Retinal pigment epithelial cell (primary cell): ENCODE results near the gene HOXD11.
A peak's percentile ranks its signal among the peaks of the same experiment; 100 is the strongest.

Source experiments
- DNase-seq: peaks from one replicate; pipeline ENCODE4 v3.0.0-alpha.2; 2010; ENCODE audit warnings: low read depth
- H3K4me3 ChIP-seq: 2 replicates; pipeline ENCODE4 v1.5.1; 2011; ENCODE audit warnings: mild to moderate bottlenecking, low read length, control low read depth, moderate library complexity
- CTCF ChIP-seq: conservative IDR thresholded peaks from 2 replicates; pipeline ENCODE4 v1.5.1; 2011; ENCODE audit warnings: low read depth, low read length, control low read depth, inconsistent platforms

Gene HOXD11

GRCh38 chr2:176085861-176086771, 21.0 kb upstream of the HOXD11 start:
- no peak for DNase-seq
- peak; percentile 69 for TF ChIP-seq CTCF
- no peak overlapping the region for H3K4me3 ChIP-seq

DNA sequence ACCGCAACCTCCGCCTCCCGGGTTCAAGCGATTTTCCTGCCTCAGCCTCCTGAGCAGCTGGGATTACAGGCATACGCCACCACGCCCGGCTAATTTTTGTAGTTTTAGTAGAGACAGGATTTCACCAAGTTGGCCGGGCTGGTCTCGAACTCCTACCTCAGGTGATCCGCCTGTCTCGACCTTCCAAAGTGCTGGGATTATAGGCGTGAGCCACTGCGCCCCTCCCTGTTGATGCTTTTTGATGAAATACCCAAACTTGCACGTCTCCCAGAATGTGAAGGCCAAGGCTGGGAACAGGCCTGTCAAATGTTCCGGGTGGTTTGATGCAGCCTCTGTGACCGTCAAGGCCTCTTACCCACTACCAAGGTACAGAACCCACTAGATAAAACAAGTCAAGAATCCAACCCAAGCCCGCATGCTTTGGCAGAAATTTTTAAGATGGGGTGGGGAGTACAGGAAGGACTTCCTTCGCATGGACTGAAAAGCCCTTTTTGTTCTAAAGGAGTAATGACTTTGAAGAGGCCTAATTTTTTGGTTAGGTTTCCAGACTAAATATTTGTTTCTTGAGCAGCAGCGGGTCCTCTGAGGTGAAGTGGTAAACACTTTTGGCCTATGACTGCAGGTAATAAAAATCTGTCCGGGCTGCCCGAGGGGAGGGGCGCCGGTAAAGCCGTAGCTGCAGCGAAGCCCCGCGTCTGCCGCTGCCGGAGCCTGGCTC, 19.6 kb upstream of the HOXD11 start:
- no peak for DNase-seq
- no peak overlapping the region for H3K4me3 ChIP-seq
- TF ChIP-seq CTCF, result no peak

DNA sequence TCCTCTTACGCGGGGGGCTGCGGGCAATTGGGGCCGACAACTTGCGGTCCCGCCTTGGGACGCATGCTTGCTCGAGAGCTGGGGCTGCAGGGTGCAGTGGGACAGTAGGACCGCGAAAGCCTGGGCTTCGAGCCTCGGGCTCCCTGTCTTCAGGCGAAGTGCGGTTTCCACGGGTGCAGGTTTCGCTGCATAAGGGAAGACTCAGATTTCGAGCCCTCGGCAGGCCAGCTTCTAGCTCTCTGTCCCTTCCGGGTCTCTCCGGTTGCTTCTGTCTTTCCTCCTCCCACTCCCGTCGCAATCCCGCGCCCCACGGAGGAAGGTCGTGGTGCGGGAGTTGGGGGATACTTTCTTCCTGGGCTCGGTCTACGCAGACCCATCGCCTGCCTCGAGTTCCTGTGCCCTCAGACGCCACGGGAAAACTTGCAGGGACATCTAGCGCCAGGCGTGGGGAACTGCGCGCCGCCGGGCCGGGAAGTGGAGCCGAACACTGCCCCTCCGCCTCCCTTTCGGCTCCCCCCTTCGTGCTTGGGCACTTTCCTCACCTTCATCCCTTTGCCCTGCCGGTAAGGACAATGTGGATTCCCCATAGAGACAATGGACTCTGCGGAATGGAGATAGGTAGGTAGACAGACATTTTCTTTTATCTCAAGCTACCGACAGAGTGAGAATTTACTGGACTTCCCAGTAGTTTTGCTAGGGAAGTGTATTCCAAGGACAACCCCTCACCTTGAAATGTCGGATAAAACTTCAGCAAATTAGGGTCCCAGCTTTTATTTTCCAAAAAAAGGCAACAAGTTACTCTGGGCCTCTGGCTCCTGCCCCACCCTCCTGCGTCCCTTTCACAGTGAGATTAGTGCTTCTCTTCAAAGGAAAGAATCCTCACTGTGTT, 18.8 kb upstream of the HOXD11 start:
- no peak for DNase-seq
- H3K4me3 ChIP-seq, result peak overlapping the region; percentile 16
- TF ChIP-seq CTCF, result peak; percentile 78

- no peak for DNase-seq
- H3K4me3 ChIP-seq, result no peak overlapping the region
- TF ChIP-seq CTCF, result no peak
Measured at GRCh38 chr2:176088937-176089842, 17.9 kb upstream of the HOXD11 start.

- TF ChIP-seq CTCF, result no peak
- no peak overlapping the region for H3K4me3 ChIP-seq
- no peak for DNase-seq
Measured at GRCh38 chr2:176089843-176090395, 17.2 kb upstream of the HOXD11 start.

- TF ChIP-seq CTCF, result no peak
- H3K4me3 ChIP-seq, result no peak overlapping the region
- DNase-seq, result no peak
Measured at GRCh38 chr2:176090862-176091261, 16.2 kb upstream of the HOXD11 start.
